Activated CD8-positive, alpha-beta memory T cell treated with anti-CD3 and anti-CD28 coated beads for 1 hour (primary cell): Measurements from ENCODE around the gene RAB35.
"Not testable (repeated sequence)": the region's sequence is repeated elsewhere in the genome, so short reads cannot be mapped to it uniquely, and the experiment has no call there.

Experiments used
- DNase-seq, 2 donors: peaks; one replicate each; pipeline ENCODE4 v3.0.0-alpha.2; 2020; ENCODE audit warnings: low read depth in 1 of 2; ENCODE audit errors: extremely low read depth in 1 of 2

Gene RAB35

DNA sequence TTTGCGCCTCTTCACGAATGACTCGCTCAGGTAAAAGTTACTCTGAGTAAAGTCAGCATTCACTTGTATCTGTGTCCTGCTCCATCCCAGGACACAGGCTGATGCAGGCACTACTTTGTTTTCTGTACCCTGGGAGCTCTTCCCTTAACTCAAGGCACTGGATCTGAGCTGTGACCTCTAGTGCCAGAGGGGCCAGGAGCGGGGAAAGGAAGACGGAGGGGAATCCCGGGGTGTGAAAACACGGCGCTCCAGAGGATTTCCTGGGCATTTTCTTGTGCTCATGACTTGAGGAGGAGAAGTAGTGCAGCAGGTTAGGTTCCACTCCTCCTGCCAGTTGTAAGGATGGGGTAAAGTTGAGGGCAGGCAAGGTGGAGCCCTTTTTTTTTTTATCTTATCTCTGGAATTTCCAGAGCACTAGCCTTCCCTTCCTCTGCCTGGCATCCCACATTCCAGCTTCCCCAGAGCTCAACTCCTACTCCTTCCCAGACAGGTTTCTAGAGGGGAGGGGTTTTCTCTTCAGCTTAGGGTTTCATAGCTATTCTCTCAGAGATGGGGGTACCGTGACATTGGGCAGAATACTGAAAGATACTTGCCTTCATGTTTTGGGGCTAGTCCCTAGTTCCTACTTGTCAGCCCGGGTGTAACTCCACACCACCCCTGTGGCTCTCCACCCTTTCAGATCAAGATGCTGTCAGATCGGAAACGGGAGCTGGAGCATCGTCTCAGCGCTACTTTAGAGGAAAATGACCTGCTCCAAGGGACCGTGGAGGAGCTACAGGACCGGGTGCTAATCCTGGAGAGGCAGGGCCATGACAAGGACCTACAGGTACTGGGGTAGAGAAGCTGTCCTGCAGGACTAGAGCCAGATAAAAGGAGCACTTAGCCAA lies 52.3 kb downstream of the RAB35 start:
- no peak for DNase-seq

DNA sequence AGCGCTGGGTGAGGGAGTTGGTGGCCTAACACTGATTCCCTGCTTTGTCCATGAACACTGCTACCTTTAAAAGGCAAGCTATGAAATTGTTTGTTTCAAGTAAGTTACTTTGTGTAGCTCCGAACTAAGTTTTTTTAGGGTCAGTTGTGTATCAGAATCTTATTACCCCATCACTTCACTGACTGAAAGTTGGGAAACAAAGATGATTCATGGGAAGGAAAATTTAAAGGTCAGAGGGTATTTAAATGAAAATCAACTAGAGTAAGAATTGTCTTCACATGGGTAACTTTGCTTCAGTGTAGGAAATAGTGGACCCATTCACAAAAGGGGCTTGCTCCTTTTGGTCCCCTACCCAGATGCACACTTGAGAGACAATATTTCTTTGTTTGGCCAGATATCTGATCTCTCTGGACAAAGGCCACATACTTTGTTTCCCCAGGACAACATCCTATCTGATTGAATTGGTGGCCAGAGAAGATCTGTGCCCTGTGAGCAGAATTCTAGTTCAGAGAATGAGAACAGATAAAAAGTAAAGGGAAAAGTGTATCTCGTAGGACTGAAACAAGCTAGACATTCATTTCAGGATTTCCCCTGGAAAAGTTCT lies 53.5 kb downstream of the RAB35 start:
- no peak for DNase-seq

DNA sequence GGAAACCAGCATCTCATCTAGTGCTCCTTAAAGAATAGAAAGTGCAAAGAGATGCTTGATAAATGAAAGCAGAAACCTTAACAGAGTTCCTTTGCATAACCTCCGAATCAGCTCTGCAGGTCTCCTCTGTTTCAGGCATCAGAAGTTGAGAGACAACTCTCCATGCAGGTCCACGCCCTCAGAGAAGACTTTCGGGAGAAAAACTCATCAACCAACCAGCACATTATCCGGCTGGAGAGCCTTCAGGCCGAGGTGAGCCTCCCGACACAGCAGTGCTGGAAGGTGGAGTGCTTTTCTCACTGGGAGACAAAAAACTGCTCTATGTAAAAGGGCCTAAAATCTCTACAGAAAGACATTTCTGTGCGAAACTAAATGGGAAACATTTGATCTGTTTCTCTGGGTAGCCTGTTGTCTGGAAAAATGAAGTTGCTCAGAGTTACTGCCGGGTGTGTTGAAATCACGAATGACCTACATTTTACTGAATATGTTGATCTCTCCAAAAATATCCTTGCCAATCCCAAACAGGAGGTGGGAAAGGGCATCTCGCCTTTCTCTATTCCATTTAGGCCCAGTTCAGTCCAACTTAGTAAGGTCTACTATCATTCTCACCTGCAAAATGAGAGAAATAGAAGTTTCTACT lies 54.9 kb downstream of the RAB35 start:
- DNase-seq, result no peak

DNA sequence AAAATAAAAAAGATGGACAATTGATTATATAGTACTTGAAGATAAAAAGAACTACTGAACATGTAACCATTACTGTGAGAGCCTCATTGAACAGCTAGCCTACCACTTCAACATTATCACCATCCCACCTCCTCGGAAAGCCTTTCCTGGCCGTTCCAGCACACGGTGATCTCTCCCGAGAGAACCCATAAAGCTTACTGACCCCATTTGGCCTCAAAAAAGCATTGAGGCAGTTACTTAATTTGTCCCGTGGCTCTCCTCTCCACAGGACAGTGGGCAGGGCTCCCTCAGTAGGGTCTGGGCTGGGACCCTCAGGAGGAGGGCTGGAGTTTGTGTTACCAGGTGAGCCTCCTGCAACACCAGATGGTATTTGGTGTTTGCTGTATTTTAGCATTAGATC lies 55.8 kb downstream of the RAB35 start:
- no peak for DNase-seq

DNA sequence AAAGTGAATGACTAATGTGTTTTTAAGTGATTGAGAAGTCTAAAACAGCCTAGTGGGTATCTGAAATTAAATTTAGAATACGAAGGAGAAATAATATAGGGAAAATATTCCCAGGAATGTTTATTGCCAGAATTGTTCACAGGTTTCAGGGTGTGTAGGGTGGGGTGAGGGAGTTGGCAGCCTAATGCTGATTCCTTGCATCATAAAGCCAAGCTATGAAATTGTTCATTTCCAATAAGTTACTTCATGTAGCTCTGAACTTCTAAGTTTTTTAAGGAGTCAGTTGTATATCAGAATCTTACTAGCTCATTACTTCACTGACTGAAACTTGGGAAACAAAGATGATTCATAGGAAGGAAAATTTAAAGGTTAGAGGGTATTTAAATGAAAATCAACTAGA lies 56.4 kb downstream of the RAB35 start:
- no peak for DNase-seq

DNA sequence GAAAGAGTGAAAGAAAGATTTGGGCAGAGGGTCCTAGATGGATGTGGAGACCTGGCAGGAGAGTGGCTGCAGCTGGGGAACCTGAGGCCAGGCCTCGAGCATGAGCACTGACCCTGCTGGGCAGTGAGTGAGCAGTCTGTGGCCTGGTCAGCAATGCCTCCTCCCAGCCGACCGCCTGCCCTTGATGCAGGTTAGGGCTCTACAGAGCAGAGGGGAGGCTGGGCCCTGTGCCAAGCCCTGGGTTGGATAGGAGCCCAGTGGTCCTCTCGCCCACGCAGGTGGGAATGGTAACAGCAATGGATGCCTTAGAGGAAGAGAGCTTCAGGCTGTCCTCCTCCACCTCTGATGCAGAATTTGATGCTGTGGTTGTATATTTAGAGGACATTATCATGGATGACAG lies 59.8 kb downstream of the RAB35 start:
- no peak for DNase-seq

DNA sequence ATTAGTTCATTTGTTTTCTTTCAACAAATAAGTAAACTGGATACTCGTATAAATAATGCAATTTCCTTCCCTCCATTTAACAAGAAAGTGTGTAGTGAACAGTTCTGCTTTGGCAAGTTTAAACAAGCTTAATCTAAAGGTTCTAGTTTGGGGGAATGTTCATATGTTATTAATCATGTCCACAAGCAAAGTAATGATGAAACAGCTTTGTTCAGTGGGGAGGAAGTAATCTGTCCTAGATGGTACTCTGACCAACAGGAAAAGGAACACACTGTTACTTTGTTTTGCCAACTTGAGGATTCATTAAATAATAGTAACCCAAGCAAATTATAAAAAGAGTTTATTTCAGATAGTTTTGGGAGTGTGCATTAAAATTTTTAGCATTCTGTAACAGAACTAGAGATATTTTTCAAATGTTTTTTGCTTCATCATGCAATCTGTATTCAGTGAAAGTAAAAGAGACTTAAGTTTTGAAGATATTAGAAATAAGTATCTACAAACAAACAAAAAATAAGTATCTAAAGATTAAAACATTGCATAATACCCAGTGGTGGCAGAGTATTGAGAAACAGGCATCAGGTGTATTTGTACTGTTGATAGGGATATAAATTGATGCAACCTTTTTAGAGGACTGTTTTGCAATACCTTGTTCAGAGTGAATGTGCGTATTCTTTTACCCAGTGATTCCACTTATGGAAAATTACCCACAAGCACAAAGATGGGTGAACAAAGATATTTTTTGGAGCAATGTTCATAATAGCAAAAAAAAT lies 61.1 kb downstream of the RAB35 start:
- no peak for DNase-seq

DNA sequence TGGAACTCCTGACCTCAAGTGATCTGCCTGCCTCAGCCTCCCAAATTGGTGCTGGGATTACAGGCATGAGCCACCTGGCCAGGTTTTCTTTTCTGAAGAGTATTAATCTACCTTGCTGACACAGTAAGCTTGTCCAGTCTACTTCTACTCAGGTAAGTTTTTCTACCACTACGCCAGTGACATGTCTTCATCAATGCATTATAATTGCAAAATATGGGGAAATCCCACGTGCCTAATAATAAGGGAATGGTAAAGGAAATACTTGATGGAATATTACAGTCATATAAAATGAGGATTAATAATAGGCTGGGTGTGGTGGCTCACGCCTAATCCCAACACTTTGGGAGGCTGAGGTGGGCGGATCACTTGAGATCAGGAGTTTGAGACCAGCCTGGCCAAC lies 62.3 kb downstream of the RAB35 start:
- no peak for DNase-seq

DNA sequence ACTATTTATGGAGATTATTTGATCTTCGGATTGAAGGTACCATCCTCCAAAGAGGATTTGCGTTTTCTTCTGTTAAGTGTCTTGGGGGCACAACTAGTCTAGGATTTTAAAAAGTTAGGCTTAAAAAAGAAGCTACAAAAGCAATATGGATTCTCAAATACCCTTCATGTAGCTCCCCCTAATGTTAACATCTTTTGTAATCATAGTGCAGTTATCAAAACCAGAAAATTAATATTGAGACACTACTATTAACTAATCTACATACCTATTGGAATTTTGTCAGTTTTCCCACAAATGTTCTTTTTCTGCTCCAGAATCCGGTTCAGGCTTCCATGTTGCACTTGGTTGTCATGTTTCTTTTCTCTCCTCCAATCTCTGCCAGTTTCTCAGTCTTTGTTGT lies 65.0 kb downstream of the RAB35 start:
- DNase-seq, result no peak

DNA sequence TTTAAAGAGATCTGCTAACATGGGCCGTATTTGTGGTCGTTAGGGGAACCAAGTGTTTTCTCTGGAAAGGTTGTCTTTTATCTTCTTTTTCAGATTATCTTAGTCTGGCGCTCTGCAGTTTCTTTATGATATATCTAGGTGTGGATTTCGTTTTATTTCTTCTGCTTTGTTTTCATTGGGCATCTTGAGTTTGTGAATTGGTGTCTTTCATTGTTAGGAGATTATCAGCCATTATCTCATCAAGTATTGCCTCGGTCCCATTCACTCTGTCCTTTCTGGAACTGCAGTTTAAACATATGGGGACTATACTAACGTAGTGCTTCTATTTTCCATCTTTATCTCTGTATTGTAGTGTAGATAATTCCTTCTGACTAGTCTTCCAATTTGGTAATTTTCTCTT lies 67.1 kb downstream of the RAB35 start:
- DNase-seq, result no peak

DNA sequence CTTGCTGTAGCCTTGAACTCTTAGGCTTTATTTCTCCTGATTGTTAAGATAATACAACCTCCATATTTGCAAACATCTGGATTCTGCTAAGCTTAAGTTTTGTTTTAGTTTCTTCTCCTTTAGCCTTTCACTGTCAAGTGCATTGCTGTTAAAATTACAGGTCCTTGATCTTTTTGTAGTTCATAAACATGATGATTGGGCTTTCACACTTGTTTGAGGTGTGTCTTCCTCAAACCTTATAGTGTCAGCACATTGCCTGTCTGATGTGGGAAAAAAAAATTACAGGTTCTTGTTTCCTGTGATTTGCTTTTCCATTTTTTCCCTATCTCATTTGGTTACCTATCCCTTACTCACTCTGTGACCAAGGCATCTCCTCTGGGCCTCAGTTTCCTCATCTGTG lies 68.3 kb downstream of the RAB35 start:
- no peak for DNase-seq

DNA sequence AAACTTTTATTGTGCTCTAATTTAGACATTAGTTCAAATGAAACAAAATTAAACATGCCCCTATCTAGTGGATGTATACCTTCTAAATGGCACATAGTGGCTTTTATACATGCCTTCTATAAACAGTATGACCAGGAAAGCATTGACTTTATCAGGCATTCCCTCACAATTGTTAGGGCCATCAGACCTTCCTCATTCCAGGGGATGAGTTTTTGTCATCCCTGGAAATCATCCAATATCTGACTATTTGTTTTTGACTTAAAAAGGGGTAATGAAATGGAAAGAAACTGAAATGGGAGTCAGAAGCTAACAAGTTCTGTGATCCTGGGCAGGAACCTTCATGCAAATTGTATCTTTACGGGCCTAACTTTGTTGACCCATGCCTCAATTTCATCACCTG lies 69.5 kb downstream of the RAB35 start:
- DNase-seq, result no peak

DNA sequence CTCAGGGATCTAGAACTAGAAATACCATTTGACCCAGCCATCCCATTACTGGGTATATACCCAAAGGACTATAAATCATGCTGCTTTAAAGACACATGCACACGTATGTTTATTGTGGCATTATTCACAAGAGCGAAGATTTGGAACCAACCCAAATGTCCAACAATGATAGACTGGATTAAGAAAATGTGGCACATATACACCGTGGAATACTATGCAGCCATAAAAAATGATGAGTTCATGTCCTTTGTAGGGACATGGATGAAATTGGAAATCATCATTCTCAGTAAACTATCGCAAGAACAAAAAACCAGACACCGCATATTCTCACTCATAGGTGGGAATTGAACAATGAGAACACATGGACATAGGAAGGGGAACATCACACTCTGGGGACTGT lies 71.2 kb downstream of the RAB35 start:
- not testable (repeated sequence) for DNase-seq
